Astrocyte of the hippocampus (primary cell): ENCODE data around the gene CSNK1D.
"Not testable (repeated sequence)": the region's sequence is repeated elsewhere in the genome, so short reads cannot be mapped to it uniquely, and the experiment has no call there.

Experiments used
- DNase-seq: peaks from one replicate; pipeline ENCODE4 v3.0.0; 2011; ENCODE audit warnings: low read depth, low spot score

The CSNK1D gene

GRCh38 chr17:82274134-82275020 is 877 bp upstream of the CSNK1D start:
- DNase-seq = no peak

- peak; percentile 32 for DNase-seq
Observed at GRCh38 chr17:82272495-82273326, 789 bp downstream of the CSNK1D start.

GRCh38 chr17:82271401-82271800 is 2.1 kb downstream of the CSNK1D start:
- DNase-seq = no peak

DNA sequence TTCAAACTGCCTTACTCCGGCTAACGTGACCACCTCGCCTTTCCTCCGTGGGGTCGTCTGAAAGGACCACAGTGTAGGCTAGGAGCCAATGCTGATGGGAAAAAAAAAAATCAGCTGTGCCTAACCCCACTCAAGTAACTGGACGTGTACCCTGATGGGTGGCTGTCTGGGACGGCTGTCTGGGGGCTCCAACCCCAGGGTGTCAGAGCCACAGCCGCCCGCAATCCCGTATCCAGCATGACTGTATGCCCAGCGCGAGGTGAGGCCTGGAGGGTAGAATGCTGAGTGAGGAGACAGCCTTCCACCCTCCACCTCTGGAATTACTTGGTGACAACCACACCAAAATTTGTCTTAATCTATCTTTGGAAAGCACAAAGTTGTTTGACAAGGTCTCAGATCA is 2.8 kb downstream of the CSNK1D start:
- no peak for DNase-seq

- DNase-seq = no peak
Observed at GRCh38 chr17:82269882-82270500, 3.5 kb downstream of the CSNK1D start.

GRCh38 chr17:82269138-82269881 is 4.2 kb downstream of the CSNK1D start:
- DNase-seq = no peak

- peak; percentile 94 for DNase-seq
Observed at GRCh38 chr17:82267575-82268379, 5.7 kb downstream of the CSNK1D start.

DNA sequence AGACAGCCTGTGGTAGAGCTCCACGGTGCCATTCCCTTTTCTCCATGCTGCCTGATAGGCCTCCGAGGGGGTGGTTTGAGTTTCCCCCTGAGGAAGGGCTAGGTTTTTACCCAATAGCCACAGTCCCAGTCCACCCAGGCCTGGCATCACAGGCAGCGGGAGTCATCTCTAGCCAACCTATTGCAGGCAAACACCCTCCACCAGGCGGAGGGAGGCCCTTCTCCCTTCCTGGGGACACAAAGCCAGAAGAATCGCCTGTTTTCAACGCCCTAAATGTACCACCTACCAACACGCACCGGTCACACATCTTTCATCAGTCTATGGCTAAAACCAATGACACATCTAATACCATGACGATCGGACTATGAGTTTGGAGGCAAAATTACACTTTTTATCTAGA is 7.4 kb downstream of the CSNK1D start:
- DNase-seq = no peak

- DNase-seq = no peak
Observed at GRCh38 chr17:82263641-82264040, 9.9 kb downstream of the CSNK1D start.

DNA sequence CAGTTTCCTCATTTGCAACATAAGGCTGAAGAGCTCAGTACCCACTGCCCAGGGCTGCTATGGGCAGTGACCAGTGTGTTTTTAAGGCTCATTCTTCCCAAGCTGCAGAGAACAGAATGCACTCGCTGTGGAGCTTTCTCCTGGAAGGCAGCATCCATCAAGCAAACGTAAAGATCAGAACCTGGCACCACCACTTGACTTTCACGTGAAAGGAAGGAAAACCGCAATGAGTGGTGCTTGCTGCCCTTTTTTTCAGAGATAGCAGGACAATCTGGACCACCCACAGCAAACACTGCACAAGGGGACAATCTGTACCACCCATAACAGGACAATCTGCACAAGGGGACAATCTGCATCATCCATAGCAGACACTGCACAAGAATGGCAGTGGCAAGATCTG is 11.2 kb downstream of the CSNK1D start:
- DNase-seq = no peak

- DNase-seq = not testable (repeated sequence)
Observed at GRCh38 chr17:82259972-82260961, 13.2 kb downstream of the CSNK1D start.

DNA sequence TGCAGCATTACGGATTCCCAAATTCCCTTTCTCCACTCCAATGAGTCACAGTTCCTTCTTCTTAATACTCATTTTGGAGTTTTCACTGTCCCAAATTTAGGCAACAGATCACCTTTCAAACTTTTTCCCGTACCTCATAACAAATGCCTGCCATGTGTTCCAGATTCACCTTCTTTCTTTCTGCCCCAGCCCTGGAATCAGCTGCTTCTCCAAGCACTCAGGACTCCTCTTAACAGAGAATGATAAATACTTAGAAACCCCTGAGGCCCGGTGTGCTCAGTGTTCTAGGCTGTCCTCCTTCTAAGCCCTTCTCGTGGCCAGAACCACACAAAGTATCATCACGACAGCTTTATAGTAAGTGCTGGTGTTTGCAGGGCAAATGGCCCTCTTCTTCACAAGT is 14.9 kb downstream of the CSNK1D start:
- DNase-seq = no peak

- DNase-seq = peak; percentile 65
Observed at GRCh38 chr17:82257473-82257872, 16.0 kb downstream of the CSNK1D start.

DNA sequence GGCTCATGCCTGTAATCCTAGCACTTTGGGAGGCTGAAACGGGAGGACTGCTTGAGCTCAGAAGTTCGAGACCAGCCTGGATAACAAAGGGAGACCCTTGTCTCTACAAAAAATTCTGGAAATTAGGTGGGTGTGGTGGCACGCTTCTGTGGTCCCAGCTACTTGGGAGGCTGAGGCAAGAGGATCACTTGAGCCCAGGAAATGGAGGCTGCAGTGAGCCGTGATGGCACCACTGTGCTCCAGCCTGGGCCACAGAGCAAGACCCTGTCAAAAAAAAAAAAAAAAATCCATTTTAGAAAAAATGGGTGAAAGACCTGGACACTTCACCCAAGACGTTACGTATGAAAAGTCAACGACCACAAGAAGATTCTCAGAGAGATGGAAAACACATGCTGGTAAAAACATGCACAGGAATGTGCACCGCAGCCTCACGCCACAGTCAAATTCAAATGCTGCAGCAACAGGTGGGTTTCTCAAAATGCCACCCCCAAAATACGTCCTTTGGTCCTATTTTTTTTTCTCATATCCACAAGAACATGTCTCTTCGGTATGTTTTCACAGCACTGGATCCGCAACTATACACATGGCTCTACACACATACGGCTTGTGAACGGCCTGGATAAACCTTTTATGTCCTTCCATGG is 17.1 kb downstream of the CSNK1D start:
- no peak for DNase-seq

GRCh38 chr17:82255402-82255972 is 18.0 kb downstream of the CSNK1D start:
- no peak for DNase-seq

GRCh38 chr17:82254746-82255145 is 18.8 kb downstream of the CSNK1D start:
- DNase-seq = not testable (repeated sequence)

GRCh38 chr17:82254096-82254495 is 19.4 kb downstream of the CSNK1D start:
- not testable (repeated sequence) for DNase-seq

GRCh38 chr17:82253179-82253544 is 20.3 kb downstream of the CSNK1D start:
- no peak for DNase-seq
